ENCODE results near the gene FIGN. TPM values are rescaled to one million over a fixed set of nuclear protein-coding genes. Genes with fewer than 3 reads are reported as not detected.

FIGN gene
- total and polyA plus RNA-seq, 2 of the 13 experiments (the other 11 are each of a cell fraction or from before 2014, with no cell fraction given) = 6.6 to 6.7 TPM

GRCh38 chr2:163646687-163647086 is 89.1 kb downstream of the FIGN start:
- POLR2A ChIA-PET = interaction anchor here (0.9 kb wide), 1 partner anchor 20 kb away, joined by 3 read pairs; no protein-coding TSS in a partner anchor
- no peak for ATAC-seq
- no peak for DNase-seq (ENCODE audit: low spot score)
- Histone ChIP-seq H3K4me1 (ENCODE audit: insufficient read depth, low read length) (no peaks in the 10 kb centered on the region), H2AFZ (ENCODE audit: low read length) (no peak overlapping the region), H3K27me3 (ENCODE audit: control insufficient read depth in 1 of 2, insufficient read depth in 2 of 2, low read length in 2 of 2) (no peaks in the 10 kb centered on the region), H3K4me3 (replicated peaks in 1 of 3; ENCODE audit: insufficient read depth in 1 of 3, low read depth in 2 of 3, low read length in 3 of 3) (no peak overlapping the region), H3K36me3 (replicated peaks in 1 of 2; ENCODE audit: control insufficient read depth in 1 of 2, insufficient read depth in 2 of 2, low read length in 2 of 2) (no peaks in the 10 kb centered on the region), H4K20me1 (ENCODE audit: insufficient read depth, low read length) (no peaks in the 10 kb centered on the region), H3K27ac (ENCODE audit: extremely low read length, insufficient read depth, low read length) (no peak overlapping the region), H3K4me2 (ENCODE audit: low read depth, low read length) (no peak overlapping the region), H3K9me3 (ENCODE audit: low read length) (no peaks in the 10 kb centered on the region), H3K79me2 (ENCODE audit: insufficient read depth, low read length) (no peaks in the 10 kb centered on the region), H3K9ac (ENCODE audit: insufficient read depth, low read depth, low read length) (no peak overlapping the region)
- BruUV-seq (replicated peaks) = no TSS peak
- CTCF ChIA-PET (ENCODE audit: low intra/inter-chr PET ratio, low total read pairs) = no interaction called here
- intact Hi-C loops (cut with micrococcal nuclease; ENCODE audit: unreplicated experiment) (no loop called here), in situ Hi-C loops (cut with HindIII; ENCODE audit: extremely low pct_ligation_motif_present, low pct_unique_long_range_greater_than_20kb) (no loop called here)
- FAIRE-seq = no peak
- WGBS (ENCODE audit: low lambda C conversion rate) = 97% methylated on average over 1 of the region's 1 CpG
- TF ChIP-seq ATF5 (CRISPR knock-in tag; IDR thresholded peaks at IDR 0.05; ENCODE audit: low read depth) (no peak), SRF (IDR thresholded peaks at IDR 0.05; ENCODE audit: low read depth, low read length) (no peak), SCMH1 (CRISPR knock-in tag; IDR thresholded peaks at IDR 0.05; ENCODE audit: borderline replicate concordance) (no peak), JDP2 (CRISPR knock-in tag; IDR thresholded peaks at IDR 0.05; ENCODE audit: borderline replicate concordance) (no peak), AHDC1 (CRISPR knock-in tag; IDR thresholded peaks at IDR 0.05; ENCODE audit: borderline replicate concordance) (no peak), TBP (CRISPR knock-in tag; IDR thresholded peaks at IDR 0.05) (no peak), FIP1L1 (IDR thresholded peaks at IDR 0.05; ENCODE audit: borderline replicate concordance, insufficient read depth, low read depth, low read length) (no peak), MYPOP (CRISPR knock-in tag; IDR thresholded peaks at IDR 0.05) (no peak), ZNF225 (CRISPR knock-in tag; IDR thresholded peaks at IDR 0.05) (no peak), HNRNPUL1 (IDR thresholded peaks at IDR 0.05; ENCODE audit: low read depth, low read length) (no peak), HDAC1 (CRISPR knock-in tag; IDR thresholded peaks at IDR 0.05) (no peak), ZSCAN22 (CRISPR knock-in tag; IDR thresholded peaks at IDR 0.05) (no peak), SP5 (CRISPR knock-in tag; IDR thresholded peaks at IDR 0.05; ENCODE audit: borderline replicate concordance, low read depth) (no peak)

Data from HepG2 (cell line).